IMR-90 (cell line): Measurements from ENCODE around the gene KCNK3. TPM values are rescaled to one million over a fixed set of nuclear protein-coding genes. Genes with fewer than 3 reads are reported as not detected.

Experiments used
- ATAC-seq: fragments of 200-7000 bp; cut with Tn5 transposase; 2 replicates; pipeline ENCODE4 v1.9.1; 2020; ENCODE audit warnings: low read depth, mild to moderate bottlenecking, moderate library complexity
- BruUV-seq: library from RNA; stranded (reverse); fragments of 400-500 nt; replicated peaks from 2 replicates; lab custom pipeline; 2021; lab: Mats Ljungman, UMichigan
- CTCF ChIA-PET: fragments of 300-600 bp; formaldehyde crosslinking; extraction: SDS; loops from one replicate; lab custom pipeline; 2021; ENCODE audit warnings: antibody characterized with exemption; lab: Yijun Ruan, JAX
- POLR2A ChIA-PET: fragments of 300-600 bp; sonication (Branson Sonifier 250); formaldehyde crosslinking; loops from one replicate; lab custom pipeline; 2022; ENCODE audit warnings: antibody characterized with exemption; ENCODE audit not compliant: unreplicated experiment; lab: Charles Lee
- DNase-seq: peaks from one replicate; pipeline ENCODE4 v3.0.0; 2013
- H2AFZ ChIP-seq: replicated peaks from 2 replicates; pipeline ENCODE3; 2013; ENCODE audit warnings: low read length, mild to moderate bottlenecking; ENCODE audit not compliant: poor library complexity
- H2AK5ac ChIP-seq: 2 replicates; pipeline ENCODE4 v1.6.1; 2013; ENCODE audit warnings: low read depth, low read length, inconsistent platforms
- H2AK9ac ChIP-seq: replicated peaks from 2 replicates; pipeline ENCODE3; 2013; ENCODE audit warnings: mild to moderate bottlenecking, low read depth, low read length, moderate library complexity; ENCODE audit not compliant: poor library complexity
- H2BK120ac ChIP-seq: 2 replicates; pipeline ENCODE4 v1.6.1; 2013; ENCODE audit warnings: low read depth, low read length, inconsistent platforms
- H2BK15ac ChIP-seq: 3 replicates; pipeline ENCODE4 v1.6.1; 2013; ENCODE audit warnings: low read depth, low read length, inconsistent platforms
- H2BK20ac ChIP-seq: 2 replicates; pipeline ENCODE4 v1.6.1; 2013; ENCODE audit warnings: low read depth, mild to moderate bottlenecking, inconsistent platforms, low read length, moderate library complexity
- H2BK5ac ChIP-seq: 2 replicates; pipeline ENCODE4 v1.6.1; 2013; ENCODE audit warnings: mild to moderate bottlenecking, low read depth, low read length, inconsistent platforms; ENCODE audit not compliant: poor library complexity, severe bottlenecking
- H3K14ac ChIP-seq: replicated peaks from 2 replicates; pipeline ENCODE4 v1.6.1; 2013; ENCODE audit warnings: low read depth, low read length, inconsistent platforms
- H3K18ac ChIP-seq: 2 replicates; pipeline ENCODE4 v1.6.1; 2013; ENCODE audit warnings: low read depth, low read length, control low read depth
- H3K23ac ChIP-seq: 2 replicates; pipeline ENCODE4 v1.6.1; 2013; ENCODE audit warnings: low read depth, low read length, inconsistent platforms
- H3K27ac ChIP-seq: 2 replicates; pipeline ENCODE4 v1.5.1; 2013; ENCODE audit warnings: mild to moderate bottlenecking, control low read depth, low read length; ENCODE audit not compliant: insufficient read depth
- H3K27me3 ChIP-seq: 2 replicates; pipeline ENCODE4 v1.6.1; 2013; ENCODE audit warnings: low read length; ENCODE audit not compliant: control insufficient read depth, insufficient read depth
- H3K36me3 ChIP-seq: 2 replicates; pipeline ENCODE4 v1.6.1; 2013; ENCODE audit warnings: low read length, mixed read lengths; ENCODE audit not compliant: control insufficient read depth, insufficient read depth
- H3K4ac ChIP-seq: 2 replicates; pipeline ENCODE4 v1.6.1; 2013; ENCODE audit warnings: low read depth, low read length, inconsistent platforms
- H3K4me1 ChIP-seq: 2 replicates; pipeline ENCODE4 v1.6.1; 2013; ENCODE audit warnings: low read length, mixed read lengths; ENCODE audit not compliant: control insufficient read depth, insufficient read depth
- H3K4me2 ChIP-seq: 2 replicates; pipeline ENCODE4 v1.6.1; 2013; ENCODE audit warnings: low read depth, mild to moderate bottlenecking, control low read depth, low read length, moderate library complexity
- H3K4me3 ChIP-seq: 2 replicates; pipeline ENCODE4 v1.5.1; 2013; ENCODE audit warnings: low read depth, mild to moderate bottlenecking, control low read depth, low read length, moderate library complexity; ENCODE audit not compliant: insufficient read depth
- H3K56ac ChIP-seq: 2 replicates; pipeline ENCODE4 v1.6.1; 2013; ENCODE audit warnings: low read length, inconsistent platforms; ENCODE audit not compliant: insufficient read depth; ENCODE audit errors: extremely low read depth
- H3K79me1 ChIP-seq, 2 experiments: 2 replicates each; pipeline ENCODE4 v1.6.1; 2013; ENCODE audit warnings: low read length in 2 of 2, inconsistent platforms in 1 of 2, low read depth in 1 of 2
- H3K9ac ChIP-seq: 2 replicates; pipeline ENCODE4 v1.6.1; 2013; ENCODE audit warnings: low read depth, low read length, control low read depth
- H3K9me1 ChIP-seq: 2 replicates; pipeline ENCODE4 v1.6.1; 2013; ENCODE audit warnings: low read length, inconsistent platforms; ENCODE audit not compliant: insufficient read depth
- H3K9me3 ChIP-seq: 2 replicates; pipeline ENCODE4 v1.6.1; 2013; ENCODE audit warnings: low read length; ENCODE audit not compliant: control insufficient read depth, insufficient read depth
- H4K20me1 ChIP-seq: 2 replicates; pipeline ENCODE4 v1.6.1; 2013; ENCODE audit warnings: low read length, inconsistent platforms; ENCODE audit not compliant: insufficient read depth
- H4K5ac ChIP-seq: 2 replicates; pipeline ENCODE4 v1.6.1; 2013; ENCODE audit warnings: mild to moderate bottlenecking, low read depth, low read length, control low read depth
- H4K8ac ChIP-seq, 2 experiments: 2 replicates each; pipeline ENCODE4 v1.6.1; 2013; ENCODE audit warnings: low read depth in 2 of 2, low read length in 2 of 2, control low read depth in 1 of 2, inconsistent platforms in 1 of 2
- H4K91ac ChIP-seq: 2 replicates; pipeline ENCODE4 v1.6.1; 2013; ENCODE audit warnings: low read depth, low read length, inconsistent platforms; ENCODE audit not compliant: insufficient read depth
- FOS ChIP-seq: fragments of 150-350 bp; IDR thresholded peaks from 2 replicates; pipeline ENCODE4 v1.6.1; 2016; ENCODE audit warnings: low read depth, low read length
- MAZ ChIP-seq: IDR thresholded peaks from 2 replicates; pipeline ENCODE4 v1.6.1; 2012; ENCODE audit warnings: low read depth, mild to moderate bottlenecking, low read length, improper control_type of control experiment, moderate library complexity, borderline replicate concordance
- WGBS, 2 experiments: methylation state at CpG; one replicate each; pipeline versions ENCODE4 v1.1.5 to v1.1.7; 2013; ENCODE audit warnings: missing lambda C conversion rate in 2 of 2; ENCODE audit not compliant: insufficient read length in 1 of 2; ENCODE audit errors: extremely low coverage in 2 of 2; 5-methylcytosine and 5-hydroxymethylcytosine counted together
- dilution Hi-C: fragments of 300-500 bp; cut with HindIII; formaldehyde crosslinking; loops from one replicate; pipeline ENCODE4 v1.14.3; 2018; ENCODE audit warnings: low sequenced_read_pairs; ENCODE audit not compliant: unreplicated experiment
- in situ Hi-C: fragments of 300-500 bp; cut with MboI; formaldehyde crosslinking; loops from 3 replicates; pipeline ENCODE4 v1.14.3; 2019; ENCODE audit warnings: low sequenced_read_pairs, inconsistent platforms, mixed read lengths
- intact Hi-C: fragments of 100-400 bp; cut with micrococcal nuclease; formaldehyde crosslinking; loops from 2 replicates; pipeline ENCODE4 v1.10.0; 2022
- polyA plus RNA-seq, 3 experiments: library from polyadenylated mRNA; depleted of rRNA; stranded (reverse); fragments of >200 nt; gene quantifications; 2 replicates each; pipeline ENCODE4 v1.2.3, GENCODE V29; 2012; ENCODE audit warnings: low replicate concordance in 1 of 3
- total RNA-seq: library from RNA; depleted of rRNA; stranded (reverse); fragments of >200 nt; gene quantifications from 2 replicates; pipeline ENCODE4 v1.2.3, GENCODE V29; 2012

Gene KCNK3
- total and polyA plus RNA-seq, 2 of the 4 experiments (the other 2 are of a cell fraction): under 0.01 to 0.03 TPM

DNA sequence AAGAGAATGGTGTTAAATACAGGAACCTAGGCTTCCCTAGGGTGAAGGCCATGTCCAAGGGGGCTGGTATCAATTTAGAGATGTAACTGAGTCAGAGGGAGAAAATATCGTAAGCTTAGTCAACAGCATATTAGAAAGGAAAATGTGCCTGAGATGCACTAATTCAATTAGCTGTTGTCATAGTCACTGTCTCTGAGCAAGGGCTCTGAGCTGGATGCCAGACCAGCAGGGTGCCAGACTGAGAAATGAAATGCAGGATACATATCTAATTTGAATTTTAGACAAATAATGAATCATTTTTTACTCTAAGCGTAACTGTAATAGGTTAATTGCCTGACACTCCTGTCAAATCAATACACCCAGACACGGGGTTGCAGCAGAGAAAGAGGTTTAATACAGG, 60.1 kb downstream of the KCNK3 start:
- Histone ChIP-seq H3K4me1 (peaks cover 5% of the 10 kb centered on the region), H3K9me1 (no peaks in the 10 kb centered on the region; the same call in 1 of the 2 replicates), H2BK15ac (peak overlapping the region; percentile 78; the same call in 1 of the 3 replicates), H2BK5ac (no peak overlapping the region), H2AK9ac (no peak overlapping the region), H4K8ac (no peak overlapping the region), H3K56ac (no peak overlapping the region), H2BK20ac (peak overlapping the region; percentile 60; the same call in 1 of the 2 replicates), H4K20me1 (no peaks in the 10 kb centered on the region), H3K4ac (peak overlapping the region; percentile 20; the same call in 1 of the 2 replicates), H4K91ac (no peak overlapping the region), H3K79me1 (peaks cover 0 to 8% of the 10 kb centered on the region in 2 experiments; a peak in 2 of 4 replicates), H3K23ac (no peak overlapping the region), H3K9me3 (peaks cover 3% of the 10 kb centered on the region), H2AK5ac (no peak overlapping the region), H3K27me3 (no peaks in the 10 kb centered on the region), H4K5ac (no peak overlapping the region), H3K9ac (no peak overlapping the region), H3K27ac (no peak overlapping the region), H3K14ac (no peak overlapping the region), H3K4me3 (no peak overlapping the region), H3K36me3 (no peaks in the 10 kb centered on the region), H2BK120ac (peak overlapping the region; percentile 39), H3K4me2 (no peak overlapping the region), H3K18ac (no peak overlapping the region), H2AFZ (no peak overlapping the region)
- TF ChIP-seq MAZ: no peak
- TF ChIP-seq FOS: no peak
- ATAC-seq: no peak
- intact Hi-C loops: no loop called here
- no CpG with 5 or more reads among the region's 3 CpGs for WGBS, 2 experiments
- DNase-seq: no peak
- in situ Hi-C loops: no loop called here
- BruUV-seq: no TSS peak
- ChIA-PET POLR2A (interaction anchor here (0.6 kb wide), 1 partner anchor 10 kb away, joined by 8 read pairs; no protein-coding TSS in a partner anchor), CTCF (interaction anchor here (0.6 to 0.8 kb wide), 3 partner anchors 118 to 1542 kb away, joined by 3 to 5 read pairs (median 5); no protein-coding TSS in a partner anchor)
- dilution Hi-C loops: no loop called here
